Thymus (tissue), 11 donors: ENCODE measurements around the gene UCHL1. TPM values are rescaled to one million over a fixed set of nuclear protein-coding genes. Genes with fewer than 3 reads are reported as not detected.
"Not testable (repeated sequence)": the region's sequence is repeated elsewhere in the genome, so short reads cannot be mapped to it uniquely, and the experiment has no call there.

ENCODE experiments used
- DNase-seq, 9 donors: peaks; one replicate each; pipeline ENCODE4 v3.0.0-alpha.2; 2013; ENCODE audit warnings: low spot score in 9 of 9, low read depth in 6 of 9, missing footprints in 1 of 9
- H3K27ac ChIP-seq, 2 donors: one replicate each; pipeline ENCODE4 v1.5.1; 2013; ENCODE audit warnings: control low read depth in 1 of 2, low read depth in 1 of 2, low read length in 1 of 2, mild to moderate bottlenecking in 1 of 2, moderate library complexity in 1 of 2
- H3K27me3 ChIP-seq, 2 donors: one replicate each; pipeline ENCODE4 v1.5.1; 2013; ENCODE audit warnings: low read length in 1 of 2; ENCODE audit not compliant: control insufficient read depth in 2 of 2, insufficient read depth in 1 of 2
- H3K36me3 ChIP-seq, 2 donors: one replicate each; pipeline ENCODE4 v1.5.1; 2013; ENCODE audit warnings: low read length in 1 of 2, mild to moderate bottlenecking in 1 of 2, moderate library complexity in 1 of 2; ENCODE audit not compliant: control insufficient read depth in 2 of 2, insufficient read depth in 2 of 2
- H3K4me1 ChIP-seq, 2 donors: one replicate each; pipeline ENCODE4 v1.5.1; 2013; ENCODE audit warnings: low read length in 2 of 2; ENCODE audit not compliant: control insufficient read depth in 2 of 2, insufficient read depth in 2 of 2
- H3K4me3 ChIP-seq, 2 donors: one replicate each; pipeline ENCODE4 v1.5.1; 2013; ENCODE audit warnings: low read length in 2 of 2, control low read depth in 1 of 2, mild to moderate bottlenecking in 1 of 2
- H3K9me3 ChIP-seq, 2 donors: one replicate each; pipeline ENCODE4 v1.5.1; 2013; ENCODE audit warnings: low read length in 1 of 2, mild to moderate bottlenecking in 1 of 2; ENCODE audit not compliant: control insufficient read depth in 2 of 2, insufficient read depth in 1 of 2
- WGBS: extraction: QIAGEN DNeasy Blood & Tissue Kit; methylation state at CpG from one replicate; pipeline ENCODE4 v1.1.7; 2013; 5-methylcytosine and 5-hydroxymethylcytosine counted together
- polyA plus RNA-seq: library from polyadenylated mRNA; stranded (reverse); fragments of 200-250 nt; gene quantifications from one replicate; pipeline ENCODE4 v1.2.3, GENCODE V29; 2013
- total RNA-seq: library from RNA; stranded (reverse); fragments of 120-200 nt; gene quantifications from one replicate; pipeline ENCODE4 v1.2.4, GENCODE V29; 2013
- donor health status: healthy.

Gene UCHL1
- total and polyA plus RNA-seq, 2 donors: 28.0 to 56.2 TPM

- H3K27ac ChIP-seq, H3K4me3 ChIP-seq, H3K27me3 ChIP-seq, DNase-seq, H3K36me3 ChIP-seq, H3K9me3 ChIP-seq, H3K4me1 ChIP-seq: not testable (repeated sequence)
- WGBS: 95% methylated on average over 13 of the region's 13 CpGs
These were observed 19.2 kb downstream of the UCHL1 start for GRCh38 chr4:41275931-41276330.

- 95% methylated on average over 8 of the region's 8 CpGs for WGBS
- no peaks in the 10 kb centered on the region for H3K36me3 ChIP-seq
- no peaks in the 10 kb centered on the region for H3K4me1 ChIP-seq
- no peak overlapping the region for H3K4me3 ChIP-seq
- no peaks in the 10 kb centered on the region for H3K9me3 ChIP-seq
- no peak overlapping the region for H3K27ac ChIP-seq
- H3K27me3 ChIP-seq: no peaks in the 10 kb centered on the region
- DNase-seq: no peak
These were observed 23.3 kb downstream of the UCHL1 start for GRCh38 chr4:41280010-41280409.

- Histone ChIP-seq H3K4me3 (no peak overlapping the region), H3K27me3 (no peaks in the 10 kb centered on the region), H3K9me3 (no peaks in the 10 kb centered on the region), H3K27ac (no peak overlapping the region), H3K4me1 (no peaks in the 10 kb centered on the region), H3K36me3 (no peaks in the 10 kb centered on the region)
- DNase-seq: peak in 8 of 9 donors; percentile 23 to 73 (median 46)
- 25% methylated on average over 7 of the region's 7 CpGs for WGBS
These were observed 24.4 kb downstream of the UCHL1 start for GRCh38 chr4:41281038-41281634.

- no peaks in the 10 kb centered on the region for H3K36me3 ChIP-seq
- H3K4me3 ChIP-seq: no peak overlapping the region
- H3K4me1 ChIP-seq: no peaks in the 10 kb centered on the region
- no peaks in the 10 kb centered on the region for H3K27me3 ChIP-seq
- 0% methylated on average over 1 of the region's 1 CpG for WGBS
- H3K9me3 ChIP-seq: no peaks in the 10 kb centered on the region
- DNase-seq: no peak
- no peak overlapping the region for H3K27ac ChIP-seq
These were observed 25.6 kb downstream of the UCHL1 start for GRCh38 chr4:41282366-41282765.

GRCh38 chr4:41285202-41285863 lies 28.6 kb downstream of the UCHL1 start:
- WGBS: 93% methylated on average over 6 of the region's 6 CpGs
- no peaks in the 10 kb centered on the region for H3K36me3 ChIP-seq
- no peaks in the 10 kb centered on the region for H3K4me1 ChIP-seq
- no peak for DNase-seq
- no peak overlapping the region for H3K27ac ChIP-seq
- H3K27me3 ChIP-seq: no peaks in the 10 kb centered on the region
- H3K4me3 ChIP-seq: no peak overlapping the region
- H3K9me3 ChIP-seq: peaks cover 0 to 6% of the 10 kb centered on the region in 2 donors

GRCh38 chr4:41285864-41286235 lies 29.1 kb downstream of the UCHL1 start:
- Histone ChIP-seq H3K4me3 (no peak overlapping the region), H3K9me3 (peaks cover 0 to 6% of the 10 kb centered on the region in 2 donors), H3K36me3 (no peaks in the 10 kb centered on the region), H3K27me3 (no peaks in the 10 kb centered on the region), H3K27ac (no peak overlapping the region), H3K4me1 (no peaks in the 10 kb centered on the region)
- 94% methylated on average over 3 of the region's 3 CpGs for WGBS
- DNase-seq: no peak

- H3K4me1 ChIP-seq: no peaks in the 10 kb centered on the region
- no peaks in the 10 kb centered on the region for H3K36me3 ChIP-seq
- DNase-seq: no peak
- no peak overlapping the region for H3K4me3 ChIP-seq
- 99% methylated on average over 1 of the region's 1 CpG for WGBS
- no peak overlapping the region for H3K27ac ChIP-seq
- H3K9me3 ChIP-seq: peaks cover 0 to 6% of the 10 kb centered on the region in 2 donors
- no peaks in the 10 kb centered on the region for H3K27me3 ChIP-seq
These were observed 30.3 kb downstream of the UCHL1 start for GRCh38 chr4:41287005-41287404.

GRCh38 chr4:41287852-41288251 lies 31.1 kb downstream of the UCHL1 start:
- WGBS: 96% methylated on average over 10 of the region's 10 CpGs
- no peaks in the 10 kb centered on the region for H3K36me3 ChIP-seq

GRCh38 chr4:41288254-41288653 lies 31.5 kb downstream of the UCHL1 start:
- no peak overlapping the region for H3K27ac ChIP-seq
- no peaks in the 10 kb centered on the region for H3K36me3 ChIP-seq
- no peak for DNase-seq
- 97% methylated on average over 10 of the region's 10 CpGs for WGBS
- H3K4me1 ChIP-seq: no peaks in the 10 kb centered on the region
- no peak overlapping the region for H3K4me3 ChIP-seq
- peaks cover 0 to 6% of the 10 kb centered on the region in 2 donors for H3K9me3 ChIP-seq
- H3K27me3 ChIP-seq: no peaks in the 10 kb centered on the region

More at GRCh38 chr4:41287852-41288251, 31.1 kb downstream of the UCHL1 start:
- no peak for DNase-seq
- H3K4me1 ChIP-seq: no peaks in the 10 kb centered on the region
- H3K27me3 ChIP-seq: no peaks in the 10 kb centered on the region
- peaks cover 0 to 6% of the 10 kb centered on the region in 2 donors for H3K9me3 ChIP-seq
- no peak overlapping the region for H3K4me3 ChIP-seq
- no peak overlapping the region for H3K27ac ChIP-seq
